ENCODE results near the gene CC2D1B. TPM values are rescaled to one million over a fixed set of nuclear protein-coding genes. Genes with fewer than 3 reads are reported as not detected.
A peak's percentile ranks its signal among the peaks of the same experiment; 100 is the strongest.

CC2D1B gene
- total and polyA plus RNA-seq, 9 of the 15 experiments (the other 6 are each of a cell fraction or from before 2014, with no cell fraction given) = 1.2 to 33.6 (median 25.5) TPM

DNA sequence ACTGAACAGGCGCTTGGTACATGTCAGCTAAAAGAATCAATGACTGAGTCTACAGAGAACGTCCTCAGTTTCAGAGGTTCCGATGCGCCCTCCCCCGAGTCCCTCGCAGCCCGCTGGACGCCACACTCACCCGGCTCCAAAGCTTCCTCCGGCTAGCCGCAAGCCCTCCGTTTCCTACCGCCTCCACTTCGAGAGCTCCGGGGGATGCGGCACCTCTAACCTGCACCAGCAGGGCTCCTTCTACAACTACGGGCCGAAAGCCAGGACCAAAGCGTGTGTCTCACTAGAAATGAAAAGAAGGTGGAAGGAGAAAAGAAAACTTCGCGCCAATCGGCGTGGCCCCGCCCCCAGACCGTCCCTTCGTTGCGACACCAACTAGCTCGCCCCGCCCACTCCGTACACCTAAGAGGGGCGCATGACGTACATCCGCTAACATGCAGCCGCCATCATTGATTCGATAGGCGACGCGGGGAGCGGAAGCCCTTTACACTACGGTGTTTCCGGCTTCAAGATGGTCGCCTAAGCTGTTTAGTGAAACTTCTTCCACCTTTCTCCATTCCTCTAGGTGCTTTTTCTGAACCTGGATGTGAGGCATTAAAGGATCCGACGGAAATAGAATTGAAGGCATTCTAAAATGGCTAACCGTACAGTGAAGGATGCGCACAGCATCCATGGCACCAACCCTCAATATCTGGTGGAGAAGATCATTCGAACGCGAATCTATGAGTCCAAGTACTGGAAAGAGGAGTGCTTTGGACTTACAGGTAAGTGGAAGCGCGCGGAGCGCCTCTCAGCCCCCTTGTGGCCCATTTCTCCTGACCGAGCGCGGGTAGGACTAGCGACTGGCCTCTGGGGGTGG lies 38.3 kb upstream of the CC2D1B start, which contains the start of the genes ORC1 and PRPF38A (continued):
- TF ChIP-seq, protein P1, sequence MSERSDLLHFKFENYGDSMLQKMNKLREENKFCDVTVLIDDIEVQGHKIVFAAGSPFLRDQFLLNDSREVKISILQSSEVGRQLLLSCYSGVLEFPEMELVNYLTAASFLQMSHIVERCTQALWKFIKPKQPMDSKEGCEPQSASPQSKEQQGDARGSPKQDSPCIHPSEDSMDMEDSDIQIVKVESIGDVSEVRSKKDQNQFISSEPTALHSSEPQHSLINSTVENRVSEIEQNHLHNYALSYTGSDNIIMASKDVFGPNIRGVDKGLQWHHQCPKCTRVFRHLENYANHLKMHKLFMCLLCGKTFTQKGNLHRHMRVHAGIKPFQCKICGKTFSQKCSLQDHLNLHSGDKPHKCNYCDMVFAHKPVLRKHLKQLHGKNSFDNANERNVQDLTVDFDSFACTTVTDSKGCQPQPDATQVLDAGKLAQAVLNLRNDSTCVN (CRISPR knock-in tag; IDR thresholded peaks at IDR 0.05) = no peak
- TF ChIP-seq ARNT (IDR thresholded peaks at IDR 0.05) (peak; percentile 41 to 85; a peak in 1 of 4 replicates), RFX7 (CRISPR knock-in tag; IDR thresholded peaks at IDR 0.05) (no peak), DNMT1 (IDR thresholded peaks at IDR 0.05) (no peak), MXI1 (IDR thresholded peaks at IDR 0.05; ENCODE audit: low read depth, low read length) (no peak), ZNF76 (CRISPR knock-in tag; IDR thresholded peaks at IDR 0.05; ENCODE audit: borderline replicate concordance) (no peak), DDX20 (tag; IDR thresholded peaks at IDR 0.05; ENCODE audit: low read depth) (no peak), ZC3H8 (IDR thresholded peaks at IDR 0.05) (0 out of 2 replicates have a peak, but pooled peaks have one; percentile 41), SRSF1 (IDR thresholded peaks at IDR 0.05; ENCODE audit: low read depth, low read length) (no peak), SMARCC2 (IDR thresholded peaks at IDR 0.05; ENCODE audit: low read depth) (no peak), FUS (optimal IDR thresholded peaks at IDR 0.05; ENCODE audit: low read depth, low read length) (no peak), ZNF589 (CRISPR knock-in tag; IDR thresholded peaks at IDR 0.05; ENCODE audit: low read depth) (0 out of 2 replicates have a peak, but pooled peaks have one; percentile 30), CBFA2T2 (conservative IDR thresholded peaks at IDR 0.05) (no peak), ZBTB34 (CRISPR knock-in tag; IDR thresholded peaks at IDR 0.05) (no peak), EGR1 (conservative IDR thresholded peaks at IDR 0.05) (peak; percentile 62), SMAD2 (IDR thresholded peaks at IDR 0.05; ENCODE audit: low read depth, low read length) (no peak)
- TF ChIP-seq, protein P2, sequence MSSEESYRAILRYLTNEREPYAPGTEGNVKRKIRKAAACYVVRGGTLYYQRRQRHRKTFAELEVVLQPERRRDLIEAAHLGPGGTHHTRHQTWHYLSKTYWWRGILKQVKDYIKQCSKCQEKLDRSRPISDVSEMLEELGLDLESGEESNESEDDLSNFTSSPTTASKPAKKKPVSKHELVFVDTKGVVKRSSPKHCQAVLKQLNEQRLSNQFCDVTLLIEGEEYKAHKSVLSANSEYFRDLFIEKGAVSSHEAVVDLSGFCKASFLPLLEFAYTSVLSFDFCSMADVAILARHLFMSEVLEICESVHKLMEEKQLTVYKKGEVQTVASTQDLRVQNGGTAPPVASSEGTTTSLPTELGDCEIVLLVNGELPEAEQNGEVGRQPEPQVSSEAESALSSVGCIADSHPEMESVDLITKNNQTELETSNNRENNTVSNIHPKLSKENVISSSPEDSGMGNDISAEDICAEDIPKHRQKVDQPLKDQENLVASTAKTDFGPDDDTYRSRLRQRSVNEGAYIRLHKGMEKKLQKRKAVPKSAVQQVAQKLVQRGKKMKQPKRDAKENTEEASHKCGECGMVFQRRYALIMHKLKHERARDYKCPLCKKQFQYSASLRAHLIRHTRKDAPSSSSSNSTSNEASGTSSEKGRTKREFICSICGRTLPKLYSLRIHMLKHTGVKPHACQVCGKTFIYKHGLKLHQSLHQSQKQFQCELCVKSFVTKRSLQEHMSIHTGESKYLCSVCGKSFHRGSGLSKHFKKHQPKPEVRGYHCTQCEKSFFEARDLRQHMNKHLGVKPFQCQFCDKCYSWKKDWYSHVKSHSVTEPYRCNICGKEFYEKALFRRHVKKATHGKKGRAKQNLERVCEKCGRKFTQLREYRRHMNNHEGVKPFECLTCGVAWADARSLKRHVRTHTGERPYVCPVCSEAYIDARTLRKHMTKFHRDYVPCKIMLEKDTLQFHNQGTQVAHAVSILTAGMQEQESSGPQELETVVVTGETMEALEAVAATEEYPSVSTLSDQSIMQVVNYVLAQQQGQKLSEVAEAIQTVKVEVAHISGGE (CRISPR knock-in tag; IDR thresholded peaks at IDR 0.05) = peak in 1 of 3 experiments; percentile 85; a peak in 2 of 6 replicates
